GM23248 (cell line): Measurements from ENCODE around the gene IQCM.

Experiments
- EZH2 ChIP-seq: fragments of 200-600 bp; sonication (generic); IDR thresholded peaks from 2 replicates; pipeline ENCODE4 v1.6.1; 2018; ENCODE audit warnings: antibody characterized with exemption, mild to moderate bottlenecking; ENCODE audit not compliant: insufficient read depth, poor library complexity, severe bottlenecking
- EZH2phosphoT487 ChIP-seq: fragments of 200-600 bp; sonication (generic); IDR thresholded peaks from 2 replicates; pipeline ENCODE4 v1.6.1; 2018; ENCODE audit warnings: antibody characterized with exemption, moderate library complexity, mild to moderate bottlenecking, low read depth; ENCODE audit not compliant: insufficient read depth

DNA sequence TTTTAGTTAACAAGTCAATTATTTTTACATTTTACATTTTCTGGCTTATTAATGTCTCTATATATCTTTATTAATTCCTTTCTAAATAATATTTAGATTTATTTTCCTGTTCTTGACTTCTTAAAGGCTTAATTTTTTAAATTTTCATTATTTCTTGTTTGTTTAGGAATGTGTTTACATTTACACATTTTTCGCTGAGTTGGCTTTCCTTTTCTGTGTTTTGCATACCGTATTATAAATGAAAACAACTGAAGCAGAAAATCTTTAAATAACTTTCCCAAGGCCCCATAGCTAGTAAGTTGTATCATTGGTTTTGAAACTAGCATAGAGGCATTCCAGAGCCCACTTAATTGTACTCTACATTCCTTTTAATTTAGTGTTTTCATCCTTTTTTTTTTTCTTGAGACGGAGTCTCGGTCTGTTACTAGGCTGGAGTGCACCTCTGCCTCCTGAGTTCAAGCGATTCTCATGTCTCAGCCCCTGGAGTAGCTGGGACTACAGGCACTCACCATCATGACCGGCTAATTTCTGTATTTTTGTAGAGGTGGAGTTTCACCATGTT, 261.6 kb downstream of the IQCM start:
- TF ChIP-seq EZH2, result no peak
- TF ChIP-seq EZH2phosphoT487, result no peak
